Islet precursor cell (in vitro differentiated cells): Measurements from ENCODE around the gene KCTD18.

Experiments used
- DNase-seq: peaks from one replicate; pipeline ENCODE4 v3.0.0-alpha.2; 2018

The KCTD18 gene

DNA sequence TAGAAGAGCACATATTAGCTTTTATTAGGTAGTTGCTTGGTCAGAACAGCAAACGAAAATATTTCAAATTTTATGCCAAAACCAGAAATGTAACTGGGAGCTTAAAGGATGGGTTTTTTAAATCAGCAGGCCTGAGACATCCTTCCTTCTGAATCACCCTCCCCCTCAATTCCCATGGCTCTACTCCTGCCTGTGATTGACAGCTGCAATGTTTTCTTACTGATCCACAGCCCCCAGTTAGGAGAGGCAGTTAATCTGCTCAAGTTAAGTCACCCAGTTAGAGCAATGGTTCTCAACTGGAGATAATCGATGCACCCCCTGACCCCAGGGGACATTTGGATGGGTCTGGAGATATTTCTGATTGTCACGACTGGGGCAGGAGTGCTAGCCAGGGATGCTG, 24.9 kb downstream of the KCTD18 start:
- no peak for DNase-seq

DNA sequence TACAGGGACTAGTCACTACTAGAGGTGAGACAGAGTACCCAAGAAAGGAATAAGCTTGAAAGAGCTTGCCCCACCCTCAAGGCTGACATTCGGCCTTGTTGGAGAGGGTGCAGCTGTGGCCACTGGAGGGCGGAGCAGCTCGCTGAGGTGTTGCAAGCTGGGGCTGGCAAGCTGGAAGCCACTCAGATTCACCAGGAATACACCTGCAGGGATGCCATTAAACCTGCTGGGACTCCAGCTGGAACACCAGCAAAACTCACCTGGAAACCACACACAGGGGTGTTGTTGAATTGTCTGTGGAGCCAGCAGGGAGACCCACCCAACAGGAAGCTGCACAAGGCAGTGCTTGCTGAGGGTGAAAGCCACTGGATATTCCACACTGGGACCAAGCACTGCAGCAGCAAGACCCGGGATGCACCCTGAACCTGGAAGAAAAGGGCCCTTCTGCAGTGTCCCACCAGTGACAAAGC, 26.1 kb downstream of the KCTD18 start:
- DNase-seq, result peak; percentile 85

- DNase-seq, result no peak
Measured at GRCh38 chr2:200482194-200482593, 27.7 kb downstream of the KCTD18 start.

DNA sequence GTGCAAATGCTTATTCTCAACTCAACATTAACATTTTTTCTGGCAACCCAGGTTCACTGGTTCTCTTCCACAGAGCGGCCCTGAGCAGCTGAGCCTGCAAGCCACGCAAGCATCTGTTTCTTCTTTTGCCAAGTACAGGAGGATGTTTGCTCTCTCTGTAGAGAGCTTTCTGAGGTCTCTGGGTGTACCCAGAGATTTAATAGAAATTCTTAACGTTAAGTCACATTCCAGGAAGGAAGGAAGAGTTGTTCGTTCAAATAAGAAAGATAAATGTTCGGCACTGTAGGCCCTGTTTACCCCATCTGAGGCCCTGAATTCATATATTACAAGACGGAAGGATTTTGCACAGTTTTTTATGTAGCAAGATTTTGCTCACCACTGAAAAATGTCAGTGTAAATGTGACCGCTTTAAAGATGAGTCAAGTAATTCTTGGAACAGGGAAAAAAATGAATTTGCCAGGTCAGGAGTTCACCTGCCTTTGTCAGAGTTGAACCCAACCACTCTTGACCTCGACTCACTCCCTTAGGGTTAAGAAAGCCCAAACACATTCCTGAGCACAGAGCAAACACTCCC, 30.1 kb downstream of the KCTD18 start:
- no peak for DNase-seq

DNA sequence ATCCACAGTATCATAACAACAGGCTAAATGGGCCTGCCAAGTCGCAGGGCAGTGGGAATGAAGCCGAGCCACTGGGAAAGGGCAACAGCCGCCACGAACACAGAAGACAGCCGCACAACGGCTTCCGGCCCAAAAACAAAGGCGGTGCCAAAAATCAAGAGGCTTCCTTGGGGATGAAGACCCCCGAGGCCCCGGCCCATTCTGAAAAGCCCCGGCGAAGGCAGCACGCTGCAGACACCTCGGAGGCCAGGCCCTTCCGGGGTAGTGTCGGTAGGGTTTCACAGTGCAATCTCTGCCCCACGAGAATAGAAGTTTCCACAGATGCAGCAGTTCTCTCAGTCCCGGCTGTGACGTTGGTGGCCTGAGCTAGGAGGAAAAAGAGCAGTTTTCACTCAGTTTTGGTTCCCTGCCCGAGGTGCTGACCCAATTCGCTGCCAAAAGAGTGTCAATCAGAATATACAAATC, 32.2 kb downstream of the KCTD18 start:
- DNase-seq, result no peak

DNA sequence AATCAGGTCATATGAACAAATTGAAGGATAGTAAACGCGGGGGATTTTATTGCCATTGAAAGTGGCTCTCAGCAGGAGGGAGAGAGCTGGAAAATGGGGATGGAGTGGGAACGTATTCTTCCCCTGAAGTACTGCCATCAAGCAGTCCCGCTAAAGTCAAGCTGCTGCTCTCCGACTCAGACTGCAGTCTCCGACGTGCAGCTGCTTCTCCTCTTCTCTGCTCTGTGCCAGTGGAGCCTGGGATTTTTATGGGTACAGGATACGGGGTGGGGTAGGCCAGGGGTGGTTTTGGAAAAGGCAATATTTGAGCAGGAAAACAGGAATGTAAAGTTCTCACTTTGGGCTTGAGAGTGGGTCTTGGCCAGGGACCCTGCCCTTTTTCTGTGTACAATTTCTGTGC, 33.0 kb downstream of the KCTD18 start:
- no peak for DNase-seq

DNA sequence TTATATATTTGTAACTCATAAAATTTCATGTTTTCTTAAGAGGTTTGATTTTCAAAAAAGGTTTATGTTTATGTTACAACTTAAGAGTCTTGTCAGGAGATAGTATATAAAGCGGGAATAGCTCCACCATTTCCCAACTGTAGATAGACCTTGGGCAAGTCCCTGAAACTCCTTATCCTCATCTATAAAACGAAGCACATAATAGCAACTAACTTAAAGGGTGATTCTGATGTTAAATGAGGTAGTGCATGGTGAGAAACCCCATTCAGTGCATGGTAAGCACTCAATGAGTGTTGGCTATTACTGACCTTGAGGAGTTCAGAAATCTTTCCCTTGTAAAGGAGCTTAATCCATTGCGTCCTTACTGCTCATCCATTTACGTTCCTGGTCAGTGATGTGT, 34.1 kb downstream of the KCTD18 start:
- DNase-seq, result no peak

DNA sequence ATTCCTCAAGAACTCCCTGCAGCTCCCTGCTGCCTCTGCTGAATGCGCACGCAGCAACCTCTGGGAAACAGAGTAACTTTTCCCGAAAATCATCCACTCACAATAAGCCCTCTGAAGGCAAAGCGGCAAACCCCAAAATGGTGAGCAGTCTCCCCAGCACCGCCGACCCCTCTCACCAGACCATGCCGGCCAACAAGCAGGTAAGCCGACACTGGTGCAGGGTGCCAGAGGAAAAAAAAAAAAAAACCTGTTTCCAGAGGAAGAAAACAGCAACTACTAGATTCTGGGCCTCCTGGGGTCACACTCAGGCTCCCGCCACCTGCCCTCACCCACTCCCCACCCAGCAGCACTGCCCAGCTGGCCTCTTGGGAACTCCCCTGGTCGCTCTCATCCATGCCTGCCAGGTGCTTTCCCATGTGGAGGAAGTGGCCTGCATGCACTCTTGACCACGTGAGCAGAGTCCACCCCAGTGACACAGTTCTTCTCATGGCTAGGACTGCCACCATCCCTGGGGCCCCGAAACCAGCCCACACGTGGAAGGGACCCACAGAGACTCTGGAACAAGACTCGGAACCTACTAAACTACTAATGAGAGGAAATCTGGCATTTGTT, 36.9 kb downstream of the KCTD18 start:
- no peak for DNase-seq

- no peak for DNase-seq
Measured at GRCh38 chr2:200471928-200472645, 37.8 kb downstream of the KCTD18 start.

DNA sequence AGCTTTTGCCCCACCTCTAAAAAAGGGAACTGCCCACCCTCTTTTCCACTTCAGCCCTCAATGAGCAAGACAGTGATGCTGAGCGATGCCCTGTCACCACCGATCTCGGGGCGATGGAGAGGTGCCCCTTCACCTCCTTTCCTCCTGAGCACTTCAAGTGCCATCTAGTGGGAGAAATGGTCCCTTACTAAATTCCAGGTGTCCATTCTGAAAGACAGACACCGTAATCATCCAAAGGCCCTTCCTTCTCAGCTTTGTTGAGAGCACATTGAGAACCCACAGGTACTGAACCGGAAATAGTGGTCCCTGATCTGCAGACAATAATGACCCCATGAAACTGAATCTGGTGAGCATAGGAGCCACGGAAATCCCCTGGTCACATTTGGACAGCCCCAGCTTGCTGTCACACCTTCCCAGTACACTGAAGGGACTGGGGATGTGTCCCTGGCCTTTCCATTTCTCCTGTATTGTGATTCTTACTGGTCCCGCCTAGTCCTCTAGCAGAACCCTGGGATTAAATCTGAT, 38.5 kb downstream of the KCTD18 start:
- no peak for DNase-seq

- peak; percentile 88 for DNase-seq
Measured at GRCh38 chr2:200470230-200470629, 39.6 kb downstream of the KCTD18 start.

DNA sequence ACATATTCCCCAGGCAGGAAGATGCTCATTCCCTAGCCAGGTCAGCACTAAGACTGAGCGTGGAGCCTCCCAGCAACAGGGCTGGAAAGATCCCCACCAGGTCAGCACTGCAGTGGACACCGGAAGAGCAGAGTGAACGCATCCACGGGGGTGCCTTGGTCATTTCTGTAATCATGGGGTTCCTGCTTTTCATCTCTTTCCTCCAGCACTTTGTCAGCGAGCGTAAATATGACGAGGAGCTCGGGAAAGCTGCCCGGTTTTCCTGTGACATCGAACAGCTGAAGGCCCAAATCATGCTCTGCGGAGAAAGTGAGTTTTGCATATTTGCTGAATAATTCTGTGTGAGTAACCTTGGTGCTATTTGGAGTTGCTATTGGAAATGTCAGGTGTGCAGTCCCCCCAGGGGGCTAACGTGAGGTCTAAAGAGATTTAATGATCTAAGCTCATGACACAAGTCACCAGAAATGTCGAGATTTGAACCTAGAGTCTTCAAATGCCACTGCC, 40.1 kb downstream of the KCTD18 start:
- DNase-seq, result peak; percentile 78

- no peak for DNase-seq
Measured at GRCh38 chr2:200467806-200468681, 41.8 kb downstream of the KCTD18 start.

- no peak for DNase-seq
Measured at GRCh38 chr2:200466425-200467418, 43.1 kb downstream of the KCTD18 start.

DNA sequence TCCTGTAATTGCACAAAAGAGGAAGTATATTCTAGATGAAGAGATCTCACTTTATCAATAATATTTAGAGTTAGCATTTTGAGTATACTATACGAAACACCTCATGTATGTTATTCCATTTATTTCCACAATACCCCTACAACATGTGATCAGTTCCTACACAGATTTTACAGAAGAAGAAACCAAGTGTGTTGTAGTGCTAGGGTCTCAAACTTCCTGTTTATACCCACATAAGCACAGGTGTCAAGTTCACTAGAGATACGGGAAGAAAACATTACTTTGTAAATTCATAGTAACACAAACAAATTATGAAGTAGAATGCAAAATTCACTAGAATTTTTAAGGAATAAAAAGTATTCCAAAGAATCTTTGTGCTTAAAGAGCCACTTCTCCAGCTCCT, 46.4 kb downstream of the KCTD18 start:
- DNase-seq, result no peak

DNA sequence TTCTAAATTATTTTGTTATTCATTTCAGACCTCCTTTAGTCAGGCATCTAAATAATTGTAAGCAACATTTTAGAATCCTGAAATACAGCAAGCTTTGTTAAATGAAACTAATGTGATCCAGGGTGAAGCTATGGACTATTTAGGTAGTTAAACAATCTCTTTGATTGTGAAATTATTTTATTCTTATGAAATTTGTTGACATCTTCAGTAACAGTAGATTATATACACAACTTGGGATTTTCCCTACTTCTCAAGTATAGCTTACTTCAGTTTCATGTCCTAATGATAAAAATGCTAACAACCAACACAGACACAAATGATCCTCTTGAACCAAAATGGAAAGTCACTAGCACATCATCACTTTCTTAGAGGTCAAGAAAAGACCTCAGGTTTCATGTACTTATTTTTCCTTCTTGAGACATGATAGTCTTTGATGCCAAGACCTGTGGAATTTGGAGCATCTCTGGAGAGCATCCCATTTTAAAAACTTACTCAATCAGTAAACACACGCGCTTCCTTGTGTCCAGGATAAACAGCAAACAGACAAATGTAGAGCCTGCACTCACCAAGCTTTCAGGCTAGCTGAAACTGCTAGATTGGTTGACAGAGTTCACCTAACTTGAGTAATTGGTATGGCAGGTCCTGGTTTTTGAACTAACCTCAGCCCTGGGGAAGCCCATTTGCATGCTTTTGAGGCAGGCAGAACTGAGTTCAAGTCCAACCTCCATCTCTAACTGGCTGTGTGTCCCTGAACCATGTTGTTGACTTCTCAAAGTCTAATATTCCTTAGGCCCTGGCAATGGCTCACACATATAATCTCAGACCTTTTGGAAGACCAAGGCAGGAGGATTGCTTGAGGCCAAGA, 47.8 kb downstream of the KCTD18 start:
- DNase-seq, result no peak

DNA sequence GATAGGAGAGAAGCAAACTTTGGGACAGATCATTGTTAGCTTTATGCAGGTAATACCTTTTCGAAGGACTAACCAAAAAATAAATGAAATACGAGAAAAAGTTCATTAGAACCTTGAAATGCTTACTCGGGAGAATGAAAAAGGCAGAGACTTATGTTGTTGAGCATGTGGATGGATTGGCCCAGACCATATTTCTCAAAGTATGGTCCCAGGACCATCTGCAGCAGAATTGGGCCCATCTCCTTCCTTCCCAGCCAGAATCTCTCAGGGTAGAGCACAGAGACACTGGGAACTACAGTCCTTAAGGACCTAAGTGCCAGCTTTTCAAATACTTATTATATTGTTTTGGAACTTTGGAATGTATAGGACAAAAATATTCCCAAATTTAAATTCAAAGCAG, 50.8 kb downstream of the KCTD18 start:
- DNase-seq, result no peak

DNA sequence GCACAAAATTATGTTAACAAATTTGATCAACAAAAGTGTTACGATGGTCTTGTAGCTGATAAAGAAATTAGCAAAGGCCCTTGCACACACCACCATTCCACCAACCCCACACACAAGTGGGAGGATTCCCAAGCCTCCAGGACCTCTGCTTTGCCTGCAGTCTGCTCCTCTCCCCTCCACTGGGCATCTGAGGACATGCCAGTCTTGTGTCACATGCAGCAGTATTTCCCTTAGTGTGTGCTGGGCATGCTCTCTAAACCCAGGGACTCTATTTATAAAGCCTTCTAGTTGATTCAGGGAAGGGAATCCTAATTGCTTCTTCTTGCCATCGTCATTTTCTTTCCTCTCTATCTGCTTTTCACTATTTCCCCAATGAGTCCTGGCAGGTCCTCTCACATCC, 53.3 kb downstream of the KCTD18 start:
- no peak for DNase-seq

DNA sequence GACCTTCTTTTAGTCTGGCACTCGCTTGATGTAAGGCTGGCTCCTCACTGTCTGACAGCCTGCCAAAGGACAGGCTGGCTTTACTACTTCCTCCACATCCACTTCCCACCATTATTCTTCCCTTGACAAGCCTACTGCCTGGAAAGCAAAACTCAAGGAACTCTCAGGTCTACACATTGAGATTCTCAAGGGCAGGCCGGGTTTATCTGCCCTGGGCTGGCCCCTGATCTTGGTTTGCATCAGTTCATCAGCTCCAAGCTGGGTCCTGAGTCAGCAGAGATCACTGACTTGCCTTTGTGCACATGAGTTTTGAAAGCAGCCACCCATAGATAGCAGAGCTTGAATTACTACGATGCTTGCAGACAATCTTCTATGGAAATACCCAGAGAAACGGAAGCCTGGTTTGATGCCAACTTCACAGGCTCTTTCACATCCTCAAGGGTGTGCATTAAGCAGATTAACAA, 53.9 kb downstream of the KCTD18 start:
- no peak for DNase-seq
